Spleen (tissue), 11 donors: ENCODE data around the gene LSM5. TPM values are rescaled to one million over a fixed set of nuclear protein-coding genes. Genes with fewer than 3 reads are reported as not detected.

ENCODE experiments used
- DNase-seq: peaks from one replicate; pipeline ENCODE4 v3.0.0-alpha.2; 2020
- H3K27ac ChIP-seq, 8 donors: fragments of 200-600 bp; sonication (generic) in 7 of 8; 1 replicate in 4 of 8; 2 replicates in 4 of 8; pipeline versions ENCODE4 v1.5.0 to v1.8.0; 2016 to 2021; ENCODE audit warnings: inconsistent platforms in 4 of 8, mild to moderate bottlenecking in 4 of 8, moderate library complexity in 1 of 8
- H3K27me3 ChIP-seq, 7 donors: fragments of 200-600 bp; sonication (generic) in 6 of 7; replicated peaks in 1 of 7; 1 replicate in 4 of 7; 2 replicates in 3 of 7; pipeline versions ENCODE4 v1.5.0 to v1.8.0; 2016 to 2021; ENCODE audit warnings: inconsistent platforms in 3 of 7, mild to moderate bottlenecking in 1 of 7
- H3K36me3 ChIP-seq, 6 donors: fragments of 200-600 bp; sonication (generic) in 5 of 6; 1 replicate in 4 of 6; 2 replicates in 2 of 6; pipeline versions ENCODE4 v1.5.0 to v1.8.0; 2016 to 2021; ENCODE audit warnings: inconsistent platforms in 2 of 6
- H3K4me1 ChIP-seq, 6 donors: fragments of 200-600 bp; sonication (generic) in 5 of 6; 1 replicate in 3 of 6; 2 replicates in 3 of 6; pipeline versions ENCODE4 v1.5.0 to v1.8.0; 2016 to 2021; ENCODE audit warnings: inconsistent platforms in 3 of 6
- H3K4me3 ChIP-seq, 8 donors: fragments of 200-600 bp; sonication (generic) in 7 of 8; 1 replicate in 4 of 8; 2 replicates in 4 of 8; pipeline versions ENCODE4 v1.5.0 to v1.8.0; 2016 to 2021; ENCODE audit warnings: inconsistent platforms in 4 of 8, mild to moderate bottlenecking in 4 of 8, moderate library complexity in 2 of 8
- H3K9me3 ChIP-seq, 8 donors: fragments of 200-600 bp; sonication (generic) in 7 of 8; 1 replicate in 4 of 8; 2 replicates in 4 of 8; pipeline versions ENCODE4 v1.5.0 to v1.8.0; 2016 to 2021; ENCODE audit warnings: inconsistent platforms in 4 of 8
- POLR2A ChIP-seq, 3 donors: fragments of 450-650 bp; IDR thresholded peaks; one replicate each; pipeline ENCODE4 v1.5.1; 2017; ENCODE audit warnings: antibody characterized with exemption in 3 of 3, mild to moderate bottlenecking in 1 of 3
- POLR2AphosphoS5 ChIP-seq, 3 donors: sonication (generic); formaldehyde crosslinking; IDR thresholded peaks; one replicate each; pipeline ENCODE4 v1.5.1; 2017; ENCODE audit warnings: antibody characterized with exemption in 3 of 3
- WGBS, 5 donors: extraction: QIAGEN DNeasy Blood & Tissue Kit in 3 of 5; methylation state at CpG; one replicate each; pipeline versions ENCODE4 v1.1.5 to v1.1.7; 2013 to 2018; 5-methylcytosine and 5-hydroxymethylcytosine counted together
- intact Hi-C: fragments of 100-400 bp; cut with DNase I; formaldehyde crosslinking; loops from one replicate; pipeline ENCODE4 v1.15.0; 2023; ENCODE audit warnings: low total_unique reads
- polyA plus RNA-seq, 3 donors: library from polyadenylated mRNA; stranded (reverse); fragments of 200-250 nt; gene quantifications; one replicate each; pipeline ENCODE4 v1.2.1, GENCODE V29; 2013
- total RNA-seq, 7 donors: library from RNA; depleted of rRNA in 3 of 7; stranded (reverse); fragments of >200 nt in 3 of 7; fragmentation: NEBNext Ultra II Directional in 4 of 7; extraction: Animal tissue kit (Norgen Biotek cat#: 25700) in 4 of 7; gene quantifications; one replicate each; pipeline versions ENCODE4 v1.1.0 to v1.2.1, GENCODE V29; 2016 to 2021
- TF ChIP-seq, protein P1 (sequence below), 11 experiments: fragments of 200-600 bp in 7 of 11; fragments of 450-650 bp in 4 of 11; sonication (generic) in 4 of 11; IDR thresholded peaks in 8 of 11; conservative IDR thresholded peaks in 3 of 11; 1 replicate in 7 of 11; 2 replicates in 4 of 11; pipeline versions ENCODE4 v1.4.0 to v1.8.0; 2016 to 2021; ENCODE audit warnings: antibody characterized with exemption in 11 of 11, inconsistent platforms in 4 of 11, mild to moderate bottlenecking in 1 of 11
- donor health status: healthy with polysubstance abuse.
- donor health status: DM: no; HTN: no; CAD: no; lungs with moderate emphysema.
- donor health status: DM: no; HTN: no; CAD: no.
- donor health status: Bipolar disorder and iron deficiency.
- donor health status: healthy.
- donor health status: DM: no; HTN: no; CAD: no.
- donor health status: DM: yes; HTN: yes; CAD: no.

Gene LSM5
- total and polyA plus RNA-seq, 10 donors: 14.5 to 142 (median 33.2) TPM

DNA sequence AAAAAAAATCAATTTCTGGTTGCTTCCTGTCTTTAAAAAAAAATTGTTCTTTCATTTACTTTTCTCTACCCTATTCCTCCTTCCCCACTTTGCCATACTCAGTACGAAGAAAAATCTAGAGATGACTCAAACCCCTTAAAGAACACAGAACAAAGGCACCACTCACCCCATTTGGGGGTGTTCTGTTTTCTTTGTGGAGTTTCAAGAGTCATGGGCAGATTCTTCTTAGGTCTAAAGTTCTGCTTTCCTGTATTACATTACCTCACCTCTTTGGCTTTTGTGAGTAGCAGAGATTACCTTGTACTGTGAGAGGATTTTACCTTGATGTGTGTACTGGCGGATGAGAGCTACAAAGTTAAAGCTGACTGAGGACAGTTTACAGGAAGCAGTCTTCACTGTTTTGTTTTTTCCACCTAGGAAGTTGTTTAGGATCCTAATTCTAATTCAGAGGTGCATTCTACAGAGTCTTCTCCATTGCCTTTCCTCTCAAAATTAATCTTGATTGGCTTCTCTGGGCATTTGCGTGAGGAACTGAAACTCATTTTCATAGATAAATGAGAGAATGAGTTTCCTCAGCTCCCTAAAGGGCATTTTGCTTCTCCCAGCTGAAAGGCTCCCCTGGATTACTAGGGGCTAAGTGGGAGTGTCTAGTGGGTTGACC is 25.8 kb upstream of the LSM5 start:
- peak overlapping the region in 2 of 8 donors; percentile 28 to 49 for H3K27ac ChIP-seq
- DNase-seq: no peak
- H3K36me3 ChIP-seq: peaks cover 0 to 49% (median 0%) of the 10 kb centered on the region in 6 donors
- WGBS, 5 donors: 50 to 86% (median 78%) methylated on average over 3 of the region's 3 CpGs
- H3K27me3 ChIP-seq: no peaks in the 10 kb centered on the region
- TF ChIP-seq POLR2AphosphoS5 (IDR thresholded peaks at IDR 0.05) (no peak), POLR2A (IDR thresholded peaks at IDR 0.05) (no peak)
- TF ChIP-seq, protein P1, sequence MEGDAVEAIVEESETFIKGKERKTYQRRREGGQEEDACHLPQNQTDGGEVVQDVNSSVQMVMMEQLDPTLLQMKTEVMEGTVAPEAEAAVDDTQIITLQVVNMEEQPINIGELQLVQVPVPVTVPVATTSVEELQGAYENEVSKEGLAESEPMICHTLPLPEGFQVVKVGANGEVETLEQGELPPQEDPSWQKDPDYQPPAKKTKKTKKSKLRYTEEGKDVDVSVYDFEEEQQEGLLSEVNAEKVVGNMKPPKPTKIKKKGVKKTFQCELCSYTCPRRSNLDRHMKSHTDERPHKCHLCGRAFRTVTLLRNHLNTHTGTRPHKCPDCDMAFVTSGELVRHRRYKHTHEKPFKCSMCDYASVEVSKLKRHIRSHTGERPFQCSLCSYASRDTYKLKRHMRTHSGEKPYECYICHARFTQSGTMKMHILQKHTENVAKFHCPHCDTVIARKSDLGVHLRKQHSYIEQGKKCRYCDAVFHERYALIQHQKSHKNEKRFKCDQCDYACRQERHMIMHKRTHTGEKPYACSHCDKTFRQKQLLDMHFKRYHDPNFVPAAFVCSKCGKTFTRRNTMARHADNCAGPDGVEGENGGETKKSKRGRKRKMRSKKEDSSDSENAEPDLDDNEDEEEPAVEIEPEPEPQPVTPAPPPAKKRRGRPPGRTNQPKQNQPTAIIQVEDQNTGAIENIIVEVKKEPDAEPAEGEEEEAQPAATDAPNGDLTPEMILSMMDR (IDR thresholded peaks at IDR 0.05 in 8 of 11, conservative IDR thresholded peaks at IDR 0.05 in 3 of 11): no peak
- intact Hi-C loops: no loop called here
- H3K4me1 ChIP-seq: peaks cover 9 to 50% (median 19%) of the 10 kb centered on the region in 6 donors
- H3K4me3 ChIP-seq: no peak overlapping the region
- H3K9me3 ChIP-seq: peaks cover 0 to 47% (median 38%) of the 10 kb centered on the region in 8 donors

DNA sequence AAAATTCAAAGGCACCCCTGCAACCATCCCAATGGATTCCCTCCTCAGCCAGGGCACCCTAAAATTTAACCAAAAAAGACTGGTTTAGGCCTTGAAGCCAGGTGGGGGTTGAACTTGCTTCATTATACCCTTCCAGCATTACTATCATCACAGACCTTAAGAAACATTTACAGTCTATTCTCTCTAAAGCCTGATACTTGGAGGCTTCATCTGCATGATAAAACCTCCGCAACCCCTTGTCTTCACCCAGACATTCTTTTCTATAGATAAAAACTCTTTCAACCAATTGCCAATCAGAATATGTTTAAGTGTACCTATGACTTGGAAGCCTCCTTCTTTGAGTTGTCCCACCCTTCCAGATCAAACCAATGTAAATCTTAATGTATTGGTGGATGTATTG is 23.0 kb upstream of the LSM5 start:
- no peak for DNase-seq
- 96 to 100% (median 100%) methylated on average over 1 of the region's 1 CpG for WGBS, 5 donors
- Histone ChIP-seq H3K27me3 (no peaks in the 10 kb centered on the region), H3K9me3 (peaks cover 0 to 20% (median 12%) of the 10 kb centered on the region in 8 donors), H3K36me3 (peaks cover 0 to 40% (median 0%) of the 10 kb centered on the region in 6 donors), H3K4me1 (peaks cover 13 to 65% (median 24%) of the 10 kb centered on the region in 6 donors), H3K27ac (no peak overlapping the region), H3K4me3 (no peak overlapping the region)
- intact Hi-C loops: no loop called here
- TF ChIP-seq POLR2A (IDR thresholded peaks at IDR 0.05) (no peak), POLR2AphosphoS5 (IDR thresholded peaks at IDR 0.05) (no peak)
- TF ChIP-seq, protein P1 (IDR thresholded peaks at IDR 0.05 in 8 of 11, conservative IDR thresholded peaks at IDR 0.05 in 3 of 11): no peak

DNA sequence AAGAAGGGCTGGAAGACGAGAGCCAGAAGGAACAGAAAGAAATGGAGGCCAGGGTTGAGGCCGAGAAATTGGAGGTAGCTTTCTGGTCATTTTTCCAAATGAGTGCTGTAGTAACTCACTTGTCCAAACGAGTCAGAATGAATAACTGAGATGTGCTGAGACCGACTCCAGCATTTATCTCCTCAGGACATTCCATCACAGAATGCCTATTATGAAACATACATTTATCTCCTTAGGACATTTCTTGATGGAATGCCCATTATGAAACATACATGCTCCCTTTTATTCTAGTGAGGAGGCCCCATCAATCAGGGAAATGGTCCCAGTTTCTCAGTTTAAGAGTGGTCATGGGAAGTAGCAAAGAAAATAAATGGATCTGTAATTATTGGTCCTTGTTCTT is 21.6 kb upstream of the LSM5 start:
- intact Hi-C loops: no loop called here
- DNase-seq: no peak
- peaks cover 13 to 77% (median 27%) of the 10 kb centered on the region in 6 donors for H3K4me1 ChIP-seq
- no peaks in the 10 kb centered on the region for H3K27me3 ChIP-seq
- no peak overlapping the region for H3K27ac ChIP-seq
- H3K4me3 ChIP-seq: no peak overlapping the region
- H3K9me3 ChIP-seq: peaks cover 0 to 6% (median 0%) of the 10 kb centered on the region in 8 donors
- H3K36me3 ChIP-seq: peaks cover 0 to 26% (median 0%) of the 10 kb centered on the region in 6 donors
- no peak for TF ChIP-seq POLR2A (IDR thresholded peaks at IDR 0.05)
- TF ChIP-seq, protein P1 (IDR thresholded peaks at IDR 0.05 in 8 of 11, conservative IDR thresholded peaks at IDR 0.05 in 3 of 11): no peak
- no peak for TF ChIP-seq POLR2AphosphoS5 (IDR thresholded peaks at IDR 0.05)
- 86 to 99% (median 93%) methylated on average over 4 of the region's 4 CpGs for WGBS, 5 donors

DNA sequence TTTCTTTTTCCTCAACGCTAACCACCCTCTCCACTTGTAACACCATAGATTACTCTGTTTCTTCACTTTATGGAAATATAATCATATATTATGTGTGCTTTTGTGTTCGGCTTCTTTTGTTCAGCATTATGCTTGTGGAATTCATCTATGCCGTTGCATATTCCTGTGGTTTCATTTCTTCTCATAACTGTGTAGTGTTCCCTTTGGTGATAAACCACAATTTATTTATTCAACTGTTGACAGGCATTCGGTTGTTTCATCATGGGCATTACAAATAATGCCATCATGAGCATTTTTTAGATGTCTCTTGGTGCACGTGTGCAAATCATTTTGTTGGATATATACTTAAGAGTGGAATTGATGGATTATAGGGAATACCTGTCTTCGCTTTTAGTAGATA is 17.2 kb upstream of the LSM5 start:
- peaks cover 0 to 10% (median 0%) of the 10 kb centered on the region in 6 donors for H3K36me3 ChIP-seq

More for the DNA sequence above, 17.2 kb upstream of the LSM5 start:
- intact Hi-C loops: no loop called here
- 88 to 94% (median 90%) methylated on average over 6 of the region's 6 CpGs for WGBS, 5 donors
- no peak for TF ChIP-seq POLR2AphosphoS5 (IDR thresholded peaks at IDR 0.05)
- TF ChIP-seq, protein P1 (IDR thresholded peaks at IDR 0.05 in 8 of 11, conservative IDR thresholded peaks at IDR 0.05 in 3 of 11): no peak
- TF ChIP-seq POLR2A (IDR thresholded peaks at IDR 0.05): no peak
- Histone ChIP-seq H3K27me3 (no peaks in the 10 kb centered on the region), H3K9me3 (no peaks in the 10 kb centered on the region), H3K27ac (no peak overlapping the region), H3K4me3 (no peak overlapping the region), H3K4me1 (peaks cover 4 to 82% (median 28%) of the 10 kb centered on the region in 6 donors)
- DNase-seq: no peak
